ENCODE data around the gene TIMP1.

- TF ChIP-seq POLR2A (IDR thresholded peaks at IDR 0.05) (no peak), POLR2AphosphoS5 (IDR thresholded peaks at IDR 0.05) (no peak), EP300 (IDR thresholded peaks at IDR 0.05) (no peak)
- TF ChIP-seq, protein P1, sequence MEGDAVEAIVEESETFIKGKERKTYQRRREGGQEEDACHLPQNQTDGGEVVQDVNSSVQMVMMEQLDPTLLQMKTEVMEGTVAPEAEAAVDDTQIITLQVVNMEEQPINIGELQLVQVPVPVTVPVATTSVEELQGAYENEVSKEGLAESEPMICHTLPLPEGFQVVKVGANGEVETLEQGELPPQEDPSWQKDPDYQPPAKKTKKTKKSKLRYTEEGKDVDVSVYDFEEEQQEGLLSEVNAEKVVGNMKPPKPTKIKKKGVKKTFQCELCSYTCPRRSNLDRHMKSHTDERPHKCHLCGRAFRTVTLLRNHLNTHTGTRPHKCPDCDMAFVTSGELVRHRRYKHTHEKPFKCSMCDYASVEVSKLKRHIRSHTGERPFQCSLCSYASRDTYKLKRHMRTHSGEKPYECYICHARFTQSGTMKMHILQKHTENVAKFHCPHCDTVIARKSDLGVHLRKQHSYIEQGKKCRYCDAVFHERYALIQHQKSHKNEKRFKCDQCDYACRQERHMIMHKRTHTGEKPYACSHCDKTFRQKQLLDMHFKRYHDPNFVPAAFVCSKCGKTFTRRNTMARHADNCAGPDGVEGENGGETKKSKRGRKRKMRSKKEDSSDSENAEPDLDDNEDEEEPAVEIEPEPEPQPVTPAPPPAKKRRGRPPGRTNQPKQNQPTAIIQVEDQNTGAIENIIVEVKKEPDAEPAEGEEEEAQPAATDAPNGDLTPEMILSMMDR (IDR thresholded peaks at IDR 0.05), result no peak
These were observed 46.7 kb downstream of the TIMP1 start for GRCh38 chrX:47628982-47629381.

Data from gastroesophageal sphincter (tissue), 3 donors.